DMS79 treated with DMSO at 0.1 percent for 48 hours (cell line): Measurements from ENCODE around the gene PRKCH.

Experiments used
- DNase-seq: peaks from one replicate; lab custom pipeline; 2025; lab: John Stamatoyannopoulos, UW

The PRKCH gene

DNA sequence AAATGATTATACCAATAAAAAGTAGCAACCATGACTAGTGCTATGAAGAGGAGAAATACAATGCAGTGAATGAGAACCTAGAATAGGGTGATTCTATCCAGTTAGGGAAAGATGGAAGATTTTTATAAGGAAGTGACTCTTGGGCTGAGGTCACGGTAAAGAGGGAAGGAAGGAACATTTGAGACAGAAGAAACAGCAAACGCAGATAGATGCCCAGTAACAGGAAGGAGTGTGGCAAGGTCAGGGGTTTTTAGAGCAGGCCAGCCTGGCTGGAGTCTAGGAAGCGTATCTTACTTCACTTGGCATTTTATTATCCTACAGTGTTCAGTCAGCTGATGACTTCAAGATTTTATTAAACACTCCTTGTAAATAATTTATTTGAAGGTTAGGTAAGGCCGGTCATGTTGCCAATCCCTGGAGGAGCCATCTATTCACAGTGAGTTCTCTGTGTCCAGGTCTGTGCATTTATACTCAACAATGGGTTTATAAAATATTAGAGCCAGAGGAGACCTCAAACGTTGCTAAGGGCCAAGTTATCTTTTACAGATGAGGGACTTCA is 170.6 kb downstream of the PRKCH start:
- DNase-seq: no peak

- DNase-seq: no peak
Measured at GRCh38 chr14:61492474-61492873, 171.1 kb downstream of the PRKCH start.

GRCh38 chr14:61493239-61493638 is 171.9 kb downstream of the PRKCH start:
- no peak for DNase-seq

DNA sequence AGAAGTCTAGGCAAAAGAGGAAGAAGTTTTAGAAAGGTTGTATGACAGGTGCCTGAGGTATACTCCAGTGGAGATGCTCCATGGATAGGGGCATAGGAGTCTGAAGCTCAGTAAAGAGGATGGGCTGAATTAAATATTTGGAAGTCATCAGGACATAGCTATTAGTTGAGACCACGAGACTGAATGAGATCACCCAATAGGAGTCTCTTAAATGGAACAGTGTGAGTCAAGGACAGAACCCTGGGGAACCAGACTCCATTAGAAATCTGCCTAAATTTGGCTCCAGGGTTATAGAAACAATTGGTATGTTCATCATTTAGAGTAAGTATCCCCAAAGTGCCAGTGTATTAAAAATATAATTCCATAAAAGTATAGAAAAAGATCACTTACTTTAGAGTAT is 172.6 kb downstream of the PRKCH start:
- DNase-seq: no peak

DNA sequence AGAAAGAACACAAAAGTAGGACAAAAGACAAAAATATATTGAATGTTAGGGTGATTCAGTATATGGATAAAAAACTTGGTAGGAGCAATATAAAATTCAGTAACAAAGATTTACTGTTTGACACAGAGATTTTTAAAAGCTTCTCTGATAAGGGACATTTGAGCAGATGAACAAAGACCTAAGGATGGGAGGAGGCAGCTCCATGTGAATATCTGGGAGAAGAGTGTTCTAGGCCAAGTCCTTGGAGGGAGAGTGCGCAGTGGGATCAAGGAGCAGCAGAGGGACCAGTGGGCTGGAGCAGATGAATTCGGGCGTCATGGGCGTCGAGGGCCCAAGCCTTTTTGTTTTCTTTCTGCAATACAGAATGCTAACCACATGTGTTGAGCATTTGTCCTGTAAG is 174.4 kb downstream of the PRKCH start:
- DNase-seq: no peak

DNA sequence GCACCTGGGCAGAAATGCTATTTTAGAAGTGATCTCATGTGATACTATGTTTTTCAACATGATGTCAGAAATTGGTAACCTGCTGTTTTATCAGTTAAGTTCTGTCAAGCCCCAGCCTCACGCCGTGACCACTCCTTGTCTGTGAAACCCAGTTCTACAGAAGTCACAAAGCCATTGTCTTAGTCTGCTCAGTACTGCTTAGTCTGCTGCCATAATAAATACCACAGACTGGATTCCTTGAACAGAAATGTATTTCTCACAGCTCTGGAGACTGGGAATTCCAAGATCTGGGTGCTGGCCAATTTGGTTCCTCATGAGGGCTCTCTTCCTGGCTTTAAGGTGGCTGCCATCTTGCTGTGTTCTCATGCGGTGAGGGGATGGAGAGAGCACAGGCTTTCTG is 176.9 kb downstream of the PRKCH start:
- DNase-seq: no peak

- no peak for DNase-seq
Measured at GRCh38 chr14:61498811-61499210, 177.4 kb downstream of the PRKCH start.

GRCh38 chr14:61499991-61500390 is 178.6 kb downstream of the PRKCH start:
- no peak for DNase-seq

- DNase-seq: no peak
Measured at GRCh38 chr14:61501714-61502458, 180.5 kb downstream of the PRKCH start.

GRCh38 chr14:61502459-61503093 is 181.2 kb downstream of the PRKCH start:
- no peak for DNase-seq

DNA sequence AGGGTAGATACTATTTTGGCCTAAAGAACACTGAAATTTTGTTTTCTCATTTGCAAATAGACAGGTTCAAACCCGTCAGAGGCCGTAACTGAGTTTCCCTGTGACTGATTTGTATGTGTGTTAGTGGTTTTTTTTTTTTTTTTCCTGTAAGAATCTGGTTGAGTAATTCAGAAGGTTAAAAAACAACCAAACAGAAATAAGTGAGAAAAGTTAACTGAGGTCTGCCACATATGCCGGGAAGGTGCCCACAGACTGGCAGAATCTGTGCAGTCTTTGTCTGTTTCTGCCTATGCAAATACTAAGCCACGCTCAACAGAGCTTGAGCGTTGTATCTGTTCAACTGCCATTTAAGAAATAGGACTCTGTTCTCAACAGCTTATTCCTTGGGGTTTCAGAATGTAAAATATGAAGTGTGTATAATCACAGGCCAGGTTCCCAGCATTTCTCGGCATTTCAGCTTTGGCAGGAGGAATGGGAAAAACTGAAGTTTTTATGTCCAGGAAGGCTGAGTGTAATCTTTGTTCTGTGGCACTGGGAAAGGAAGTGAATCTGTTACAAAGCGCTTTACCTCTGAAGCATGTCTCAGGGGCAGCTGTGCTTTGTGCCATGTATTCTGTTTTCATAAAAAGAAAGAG is 181.9 kb downstream of the PRKCH start:
- DNase-seq: no peak

DNA sequence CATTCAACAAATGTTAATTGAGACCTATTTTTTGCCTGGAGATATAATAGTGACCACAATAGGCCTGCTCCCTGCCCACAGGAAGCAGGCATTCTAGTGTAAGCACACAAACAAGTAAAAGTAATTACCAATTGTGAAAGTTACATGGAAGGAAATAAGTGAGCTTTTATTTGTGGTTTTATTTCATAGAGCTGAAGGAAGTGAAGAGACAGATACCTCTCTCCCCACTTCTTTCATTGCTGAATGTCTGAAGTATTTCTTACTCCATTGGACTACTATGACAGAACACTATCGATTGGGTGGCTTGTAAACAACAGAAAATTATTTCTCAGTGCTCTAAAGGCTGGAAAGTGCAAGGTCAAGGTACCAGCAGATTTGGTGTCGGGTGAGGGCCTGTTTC is 183.5 kb downstream of the PRKCH start:
- DNase-seq: no peak

DNA sequence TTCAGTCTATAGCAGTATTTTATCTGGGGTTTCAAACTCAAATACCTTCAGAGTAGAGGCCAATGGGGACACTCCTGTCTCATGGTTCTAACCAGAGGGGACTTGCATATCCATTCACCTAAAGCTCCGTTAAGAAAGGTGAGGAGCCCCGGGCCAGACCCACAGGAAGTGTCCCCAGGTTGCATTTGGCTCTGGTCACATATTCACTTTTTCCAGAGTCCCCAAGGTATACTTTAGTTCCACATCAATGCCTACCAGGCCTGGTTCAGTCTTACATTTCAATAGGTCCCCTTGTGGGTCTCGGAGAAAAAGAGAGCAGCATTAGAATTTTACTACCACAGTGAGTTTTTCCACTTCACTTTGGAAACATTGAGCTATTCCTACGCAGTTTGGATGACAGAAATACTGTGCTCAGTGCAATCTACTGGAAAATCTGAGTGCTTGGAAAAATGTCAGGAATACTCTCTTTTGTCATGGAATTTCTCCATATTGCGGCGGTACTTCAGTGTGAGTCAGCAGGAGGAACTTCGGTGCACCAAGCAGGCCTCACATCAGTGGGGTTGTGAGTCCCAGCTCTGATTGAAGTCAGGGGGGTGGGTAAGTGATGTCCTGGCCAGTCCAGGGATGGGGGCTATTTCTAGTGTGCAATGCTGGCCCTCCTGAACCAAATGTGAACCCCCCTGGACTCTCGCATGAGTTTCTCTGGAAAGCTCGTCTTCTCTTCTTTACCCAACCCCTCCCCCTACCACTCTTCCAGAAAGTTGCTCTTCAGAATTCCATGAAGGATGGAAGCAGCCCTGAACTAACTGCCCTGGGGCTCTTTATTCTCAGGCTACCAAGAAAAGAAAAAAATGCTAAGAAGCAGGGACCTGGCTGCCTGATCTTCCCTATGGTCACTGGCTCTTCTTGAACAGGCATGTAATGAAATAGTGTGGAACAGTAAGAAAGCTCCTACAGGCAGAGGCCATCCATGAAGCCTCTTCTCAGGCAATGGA is 184.7 kb downstream of the PRKCH start:
- no peak for DNase-seq

DNA sequence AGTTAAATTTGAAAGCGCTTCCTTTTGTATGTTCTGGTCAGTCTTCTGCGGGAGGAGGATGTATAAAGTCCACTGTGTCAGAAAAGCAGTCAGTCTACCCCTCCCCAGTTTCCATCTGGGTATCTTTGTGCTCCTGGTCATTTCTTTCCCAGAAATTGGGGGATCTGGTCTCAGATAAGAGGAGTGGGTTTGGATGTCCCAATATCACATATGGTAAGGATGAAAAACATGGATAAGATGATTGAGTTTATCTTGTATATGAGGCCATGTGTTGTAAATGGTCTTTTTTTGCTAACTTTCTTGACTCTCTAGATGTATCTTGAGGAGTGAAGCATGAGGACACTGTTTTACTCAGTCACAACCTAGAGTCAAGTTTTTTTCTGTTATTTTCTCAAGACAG is 187.1 kb downstream of the PRKCH start:
- no peak for DNase-seq

DNA sequence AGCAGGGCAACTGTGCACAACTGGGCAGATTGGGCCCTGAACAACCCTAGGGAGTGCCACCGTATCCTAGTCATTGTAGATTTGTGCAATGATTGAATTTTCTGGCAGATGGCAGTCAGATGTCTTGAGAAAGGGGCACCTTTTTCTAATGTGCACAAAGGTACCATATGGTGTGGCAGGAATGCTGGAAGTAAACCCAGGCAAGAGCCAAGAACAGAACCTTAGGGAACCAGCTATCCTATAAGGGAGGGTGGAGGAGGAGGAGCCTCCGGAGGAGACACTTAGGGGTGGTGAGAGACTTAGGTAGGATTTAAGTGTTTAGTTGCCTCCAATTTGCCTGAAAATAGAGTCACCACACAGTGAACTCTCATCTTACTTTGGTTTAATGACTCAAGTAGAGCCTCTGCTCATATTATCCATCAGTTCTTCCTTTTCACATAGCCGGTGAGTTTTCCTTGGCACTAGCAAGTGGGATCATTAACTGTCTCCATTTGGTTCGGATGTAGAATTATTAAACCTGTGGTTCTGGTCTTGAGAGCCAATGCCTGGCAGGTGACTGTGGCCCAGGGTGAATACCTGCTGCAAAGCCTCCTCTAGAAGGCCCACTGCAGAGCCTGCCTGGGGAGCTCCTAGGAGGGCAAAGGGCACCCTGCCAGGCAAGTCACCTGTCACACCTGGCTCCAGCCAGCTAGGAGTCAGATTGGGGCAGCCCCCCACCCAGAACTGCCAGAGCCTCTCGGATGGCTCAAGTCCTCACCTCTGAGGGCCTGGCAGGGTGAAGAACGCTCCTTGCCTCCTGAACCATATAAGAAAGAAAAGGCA is 189.6 kb downstream of the PRKCH start:
- no peak for DNase-seq

- no peak for DNase-seq
Measured at GRCh38 chr14:61511558-61511948, 190.2 kb downstream of the PRKCH start.

- DNase-seq: no peak
Measured at GRCh38 chr14:61512026-61512834, 190.9 kb downstream of the PRKCH start.

- no peak for DNase-seq
Measured at GRCh38 chr14:61513986-61514830, 192.8 kb downstream of the PRKCH start.

- DNase-seq: no peak
Measured at GRCh38 chr14:61514927-61515326, 193.5 kb downstream of the PRKCH start.
